Occipital lobe (tissue), 3 donors: Measurements from ENCODE around the gene KCNT2. TPM values are rescaled to one million over a fixed set of nuclear protein-coding genes. Genes with fewer than 3 reads are reported as not detected.

ENCODE experiments used
- DNase-seq: peaks from one replicate; lab custom pipeline; 2025; lab: John Stamatoyannopoulos, UW
- small RNA-seq: library from RNA; depleted of rRNA; stranded (forward); fragments of <200 nt; gene quantifications from one replicate; pipeline ENCODE3, GENCODE V24; 2014
- total RNA-seq: library from RNA; depleted of rRNA; stranded (reverse); fragments of >200 nt; gene quantifications from one replicate; pipeline ENCODE4 v1.2.3, GENCODE V29; 2014

The KCNT2 gene
- total RNA-seq, 1 donor from 2014 or later, result 50.1 TPM

DNA sequence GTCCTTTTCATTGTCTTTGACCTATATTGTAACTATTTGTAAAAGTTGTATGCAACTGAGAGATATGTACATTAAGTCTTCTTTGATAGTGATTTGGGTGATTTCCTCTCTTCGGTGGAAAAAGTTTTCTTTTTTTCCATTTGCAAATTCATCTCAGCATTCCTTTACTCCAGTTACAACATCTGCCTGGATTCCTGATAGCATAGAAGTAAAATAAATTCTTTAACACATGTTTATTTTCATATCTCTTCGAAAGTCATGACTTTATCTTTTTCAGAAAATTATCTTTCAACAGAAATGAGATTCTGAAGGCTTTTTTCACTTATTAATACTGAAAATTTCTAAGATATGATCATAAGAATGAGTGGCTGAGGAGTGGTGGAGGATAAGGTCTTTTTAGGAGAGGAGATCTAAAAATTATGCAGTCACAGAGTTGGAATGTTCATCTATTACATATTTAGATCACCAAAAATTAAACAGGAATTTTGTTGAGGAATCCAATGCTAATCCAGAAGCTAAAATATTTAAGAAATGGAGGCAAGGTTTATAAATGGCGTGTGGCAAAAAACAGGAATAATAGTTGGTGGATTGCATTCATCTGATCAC, 400.5 kb downstream of the KCNT2 start:
- no peak for DNase-seq

DNA sequence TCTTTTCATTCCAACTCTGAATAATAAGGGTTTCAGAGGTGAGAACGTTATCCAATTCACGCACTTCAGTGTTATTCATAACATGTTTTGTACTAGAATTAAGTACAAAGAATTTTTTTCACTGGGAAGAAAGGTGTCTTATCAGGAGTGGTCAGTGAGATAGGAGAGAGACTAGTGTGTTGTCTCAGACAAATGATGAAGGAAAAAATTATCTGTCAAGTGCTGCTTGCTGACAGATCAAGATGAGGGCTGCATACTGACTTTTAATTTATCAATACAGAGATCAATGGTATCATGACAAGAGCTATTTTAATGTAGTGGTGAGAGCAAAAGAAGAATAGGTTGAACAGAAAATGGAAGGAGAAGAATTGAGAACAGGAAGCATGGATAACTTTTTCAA, 402.4 kb downstream of the KCNT2 start:
- no peak for DNase-seq

DNA sequence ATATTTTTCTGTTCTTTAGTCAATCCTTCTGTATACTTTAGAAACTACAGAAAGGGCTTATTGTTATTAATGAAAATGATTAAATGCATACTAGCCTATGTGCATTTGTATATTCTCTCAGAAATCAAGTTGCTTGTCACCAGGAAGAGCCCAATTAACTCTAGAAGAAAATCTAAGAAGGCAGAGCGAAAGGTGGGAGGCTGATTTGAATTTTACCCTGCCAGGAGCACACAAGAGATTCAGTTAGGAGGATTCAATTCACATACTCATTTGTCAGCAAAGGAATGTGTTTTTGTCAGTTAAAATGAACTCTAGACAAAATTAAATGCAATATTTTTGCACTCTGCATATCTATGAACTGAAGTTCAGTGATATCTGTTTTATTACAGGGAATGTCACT, 411.8 kb downstream of the KCNT2 start:
- DNase-seq, result no peak

DNA sequence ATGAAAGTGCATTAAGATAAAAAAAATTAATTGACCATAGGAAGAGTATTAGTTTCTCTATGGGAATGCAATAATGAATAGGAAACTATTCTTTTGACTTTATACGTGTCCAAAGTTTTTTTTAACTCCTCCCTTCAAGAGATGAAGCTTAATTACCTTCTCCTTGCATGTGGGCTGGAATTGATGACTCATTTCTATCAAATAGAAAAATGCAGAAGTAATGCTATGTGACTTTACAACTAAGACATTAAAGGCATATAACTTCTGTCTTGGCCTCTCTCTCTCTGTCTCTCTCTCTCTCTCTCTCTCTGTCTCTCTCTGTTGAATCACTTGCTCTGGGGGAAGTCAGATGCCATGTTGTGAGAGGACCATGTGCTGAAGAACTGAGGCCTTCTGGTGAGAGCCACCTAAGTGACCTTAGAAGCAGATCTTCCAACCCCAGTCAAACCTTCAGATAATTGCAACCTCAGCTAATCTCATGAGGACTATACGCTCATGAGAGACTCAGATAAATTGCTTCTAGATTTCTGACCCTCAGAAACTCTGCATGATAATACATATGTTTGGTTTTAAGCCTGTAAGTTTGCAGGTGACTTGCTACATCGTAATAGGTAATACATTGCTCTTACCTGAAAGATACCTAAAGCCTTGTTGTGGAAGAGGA, 414.2 kb downstream of the KCNT2 start:
- no peak for DNase-seq

DNA sequence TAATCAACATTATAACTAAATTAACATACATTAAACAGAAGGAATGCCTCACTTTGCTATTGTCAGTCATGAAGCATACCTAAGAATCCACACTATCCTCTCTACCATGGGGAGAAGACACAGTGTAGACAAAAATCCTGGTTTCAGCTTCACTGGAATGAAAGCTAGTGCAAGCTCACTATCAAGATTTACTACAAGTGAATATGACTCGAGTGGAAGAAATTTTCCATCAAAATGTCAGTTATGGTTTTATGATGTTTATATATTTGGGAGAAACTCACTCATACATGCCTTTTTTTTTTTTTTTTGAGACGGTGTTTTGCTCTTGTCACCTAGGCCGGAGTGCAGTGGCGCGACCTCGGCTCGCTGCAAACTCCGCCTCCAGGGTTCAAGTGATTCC, 424.3 kb downstream of the KCNT2 start:
- DNase-seq, result no peak

DNA sequence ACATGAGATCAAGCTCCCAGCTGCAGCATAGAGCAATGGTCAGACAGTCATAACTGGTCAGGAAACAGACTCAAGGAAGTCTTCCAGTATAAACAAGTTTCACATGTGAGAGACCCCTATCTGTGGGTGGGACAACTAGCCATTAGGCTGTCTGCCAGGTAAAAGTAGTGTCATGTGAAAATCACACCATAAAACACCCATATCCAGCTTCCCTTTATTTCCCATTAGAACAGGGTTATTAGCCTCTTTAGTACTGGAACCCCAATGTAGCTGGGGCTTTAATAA, 426.7 kb downstream of the KCNT2 start:
- DNase-seq, result no peak

DNA sequence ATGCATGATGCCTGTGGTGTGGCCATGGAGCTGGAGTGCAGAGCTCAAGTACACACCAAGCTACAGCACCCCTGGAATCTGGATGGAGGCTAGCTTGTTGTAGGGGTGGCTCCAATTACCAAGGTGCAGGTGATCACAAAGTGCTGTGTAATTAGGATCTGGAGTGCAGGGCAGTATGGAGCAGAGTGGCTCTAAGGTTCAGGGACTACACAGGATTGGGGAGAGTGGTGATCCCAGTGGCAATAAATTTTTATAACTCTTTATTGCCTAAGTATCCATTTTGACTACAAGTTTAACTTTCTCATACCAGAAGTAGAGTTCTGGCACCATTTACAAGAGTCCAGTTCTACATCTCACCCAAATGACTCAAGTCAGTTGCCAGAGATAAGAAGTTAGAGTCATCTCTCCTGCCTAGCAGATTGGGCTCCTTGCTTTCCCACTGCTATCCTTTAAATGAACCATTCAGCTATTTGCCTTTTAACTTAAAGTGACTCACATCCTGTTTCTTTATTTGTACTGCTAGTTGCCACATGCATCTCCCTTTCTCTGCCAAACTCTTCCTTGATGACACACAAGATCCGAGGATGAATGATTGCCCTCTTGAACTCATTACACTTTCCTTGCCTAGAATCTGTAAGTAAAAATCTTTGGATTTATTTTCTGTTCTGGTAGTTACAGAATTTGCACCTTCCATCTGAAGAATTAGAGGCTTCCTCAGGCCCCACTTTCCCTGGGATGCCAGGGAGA, 427.2 kb downstream of the KCNT2 start:
- DNase-seq, result no peak

DNA sequence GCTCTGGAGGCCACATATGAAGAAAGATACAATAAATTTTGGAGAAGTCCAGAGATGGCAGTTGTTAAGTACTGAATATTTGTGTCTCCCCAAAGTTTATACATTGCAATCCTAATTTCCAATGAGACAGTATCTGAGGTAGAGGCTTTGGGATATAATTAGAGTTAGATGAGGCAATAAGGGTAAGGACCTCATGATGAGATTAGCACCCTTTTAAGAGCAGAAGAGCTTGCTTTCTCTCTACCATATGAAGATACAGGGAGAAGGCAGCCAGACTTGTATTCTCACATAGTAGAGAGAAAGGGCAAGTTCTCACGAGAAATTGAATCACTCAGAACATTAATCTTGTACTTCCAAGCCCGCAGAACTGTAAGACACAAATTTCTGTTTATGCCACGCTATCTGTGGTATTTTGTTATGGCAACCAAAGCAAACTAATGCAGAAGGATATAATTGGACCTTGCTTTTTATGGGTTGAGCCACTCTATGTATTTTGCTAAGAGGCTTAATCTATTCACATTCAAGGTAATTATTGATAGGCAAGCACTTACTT, 430.1 kb downstream of the KCNT2 start:
- no peak for DNase-seq

Small RNAs within 50 kb of the gene (small RNA-seq; reads per million reads assigned to genes)
- gene MIR4735, result not detected

Other genes starting within 250 kb of the KCNT2 start
- gene CFH, start 43.6 kb upstream of the KCNT2 start, total RNA-seq, result 34.3 TPM
- not detected for gene CFHR3, start 166.4 kb upstream of the KCNT2 start, total RNA-seq
- gene CFHR1, start 211.3 kb upstream of the KCNT2 start, total RNA-seq, result 0.94 TPM